RWPE1 (cell line): Measurements from ENCODE around the gene BRD9.
"Not testable (repeated sequence)": the region's sequence is repeated elsewhere in the genome, so short reads cannot be mapped to it uniquely, and the experiment has no call there.

Experiments
- CTCF ChIA-PET: fragments of 350-600 bp; sonication (Branson Sonifier 250); formaldehyde crosslinking; extraction: SDS; loops from one replicate; lab custom pipeline; 2021; lab: Yijun Ruan, JAX
- POLR2A ChIA-PET: fragments of 400-600 bp; formaldehyde crosslinking; extraction: SDS; loops from one replicate; lab custom pipeline; 2020; ENCODE audit warnings: antibody characterized with exemption; ENCODE audit not compliant: low non-redundant PET; lab: Yijun Ruan, JAX
- DNase-seq: peaks from one replicate; pipeline ENCODE4 v3.0.0; 2012; ENCODE audit warnings: low spot score
- H3K27ac ChIP-seq: fragments of 450-650 bp; 2 replicates; pipeline ENCODE4 v1.5.1; 2017
- CTCF ChIP-seq: fragments of 450-650 bp; conservative IDR thresholded peaks from 2 replicates; pipeline ENCODE4 v1.5.1; 2017; ENCODE audit warnings: low read depth, mild to moderate bottlenecking

BRD9 gene

DNA sequence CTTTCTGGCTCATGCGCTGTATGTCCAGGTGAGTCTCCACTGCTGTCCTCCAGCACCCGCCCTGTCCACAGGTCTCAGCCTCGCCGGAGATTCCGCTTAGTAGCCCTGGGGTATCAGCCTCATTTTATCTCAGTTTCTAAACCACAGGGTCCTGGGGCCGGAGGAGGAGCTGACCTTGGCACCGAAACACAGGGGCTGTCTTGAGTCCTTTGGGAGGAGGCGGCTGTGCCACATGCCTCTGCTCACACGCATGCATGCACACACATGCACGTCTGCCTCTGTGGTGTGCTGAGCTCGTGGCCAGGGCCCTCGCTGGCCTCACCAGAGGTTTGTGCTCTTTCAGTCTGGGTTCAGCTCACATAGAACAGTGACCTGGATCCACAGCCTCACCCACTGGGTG is 23.3 kb upstream of the BRD9 start:
- TF ChIP-seq CTCF: no peak
- no peak for DNase-seq
- ChIA-PET POLR2A (no interaction called here), CTCF (interaction anchor here (1.5 kb wide), 1 partner anchor 258 kb away, joined by 4 read pairs; no protein-coding TSS in a partner anchor)
- H3K27ac ChIP-seq: no peak overlapping the region

- H3K27ac ChIP-seq, CTCF ChIA-PET, POLR2A ChIA-PET, DNase-seq: not testable (repeated sequence)
Observed at GRCh38 chr5:915346-915745, 22.7 kb upstream of the BRD9 start.

DNA sequence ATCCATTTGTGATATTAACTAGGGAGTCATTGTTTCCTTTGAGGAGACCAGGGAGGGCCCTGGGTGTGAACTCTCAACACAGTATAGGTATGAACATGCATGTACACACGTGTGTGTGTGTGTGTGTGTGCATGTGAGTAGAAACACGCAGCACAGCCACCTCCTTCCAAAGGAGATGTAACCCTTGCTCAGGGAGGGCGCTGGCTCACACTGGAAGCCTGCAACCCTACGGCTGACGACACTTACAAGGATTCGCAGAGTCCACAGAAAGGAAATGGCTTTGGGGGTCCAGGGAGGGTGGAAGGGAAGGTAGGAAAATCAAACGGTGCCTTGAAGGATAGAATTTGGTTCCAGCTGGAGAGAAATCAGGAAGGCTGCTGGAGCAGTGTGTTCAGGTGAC is 22.0 kb upstream of the BRD9 start:
- DNase-seq: no peak
- H3K27ac ChIP-seq: no peak overlapping the region
- TF ChIP-seq CTCF: no peak
- ChIA-PET POLR2A (no interaction called here), CTCF (interaction anchor here (0.6 kb wide), 1 partner anchor 440 kb away, joined by 5 read pairs; no protein-coding TSS in a partner anchor)

- POLR2A ChIA-PET: no interaction called here
- no peak for TF ChIP-seq CTCF
- CTCF ChIA-PET: interaction anchor here (0.6 to 1.4 kb wide), 4 partner anchors 10 to 440 kb away, joined by 3 to 7 read pairs (median 5); no protein-coding TSS in a partner anchor
- H3K27ac ChIP-seq: peak overlapping the region; percentile 92
- DNase-seq: no peak
Observed at GRCh38 chr5:914174-914573, 21.6 kb upstream of the BRD9 start.

- peak overlapping the region; percentile 92 for H3K27ac ChIP-seq
- DNase-seq: peak; percentile 96
- TF ChIP-seq CTCF: peak; percentile 73
- ChIA-PET CTCF (interaction anchor here (0.5 to 2.0 kb wide), 5 partner anchors 14 to 262 kb away, joined by 3 to 9 read pairs (median 5); no protein-coding TSS in a partner anchor), POLR2A (no interaction called here)
Observed at GRCh38 chr5:912280-913091, 19.9 kb upstream of the BRD9 start.

DNA sequence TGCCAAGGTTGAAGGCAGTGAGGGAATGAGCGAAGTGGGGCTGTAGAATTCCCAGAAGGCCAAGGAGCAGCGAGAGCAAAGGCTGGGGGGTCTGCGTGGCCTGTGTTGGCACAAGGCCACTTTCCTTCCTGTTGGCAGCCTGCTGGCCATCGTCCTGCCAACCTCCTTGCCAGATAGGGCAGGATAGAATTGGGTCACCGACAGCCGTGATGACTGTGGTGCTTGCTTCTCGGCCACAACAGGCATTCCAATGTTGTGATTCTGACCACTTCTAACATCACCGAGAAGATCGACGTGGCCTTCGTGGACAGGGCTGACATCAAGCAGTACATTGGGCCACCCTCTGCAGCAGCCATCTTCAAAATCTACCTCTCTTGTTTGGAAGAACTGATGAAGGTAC is 19.0 kb upstream of the BRD9 start:
- ChIA-PET CTCF (interaction anchor here (2.0 kb wide), 1 partner anchor 262 kb away, joined by 9 read pairs; no protein-coding TSS in a partner anchor), POLR2A (no interaction called here)
- H3K27ac ChIP-seq: peak overlapping the region; percentile 92
- TF ChIP-seq CTCF: no peak
- peak; percentile 30 for DNase-seq

- CTCF ChIA-PET: interaction anchor here (2.0 kb wide), 1 partner anchor 263 kb away, joined by 9 read pairs; no protein-coding TSS in a partner anchor
- no peak for DNase-seq
- POLR2A ChIA-PET: no interaction called here
- no peak for TF ChIP-seq CTCF
- peak overlapping the region; percentile 92 for H3K27ac ChIP-seq
Observed at GRCh38 chr5:910769-911160, 18.2 kb upstream of the BRD9 start.
